Neural cell (in vitro differentiated cells): ENCODE results near the gene MTMR8.
"Not testable (repeated sequence)": the region's sequence is repeated elsewhere in the genome, so short reads cannot be mapped to it uniquely, and the experiment has no call there.

Experiments used
- RAD21 ChIP-seq: fragments of 450-650 bp; conservative IDR thresholded peaks from 2 replicates; pipeline ENCODE4 v1.6.1; 2014; ENCODE audit warnings: antibody characterized with exemption, mild to moderate bottlenecking, moderate library complexity
- REST ChIP-seq: IDR thresholded peaks from 2 replicates; pipeline ENCODE4 v1.6.1; 2012; ENCODE audit warnings: borderline replicate concordance
- TF ChIP-seq, protein P1 (sequence below): fragments of 450-650 bp; IDR thresholded peaks from 2 replicates; pipeline ENCODE4 v1.5.1; 2014; ENCODE audit warnings: antibody characterized with exemption, mild to moderate bottlenecking, moderate library complexity; ENCODE audit not compliant: poor library complexity, severe bottlenecking

DNA sequence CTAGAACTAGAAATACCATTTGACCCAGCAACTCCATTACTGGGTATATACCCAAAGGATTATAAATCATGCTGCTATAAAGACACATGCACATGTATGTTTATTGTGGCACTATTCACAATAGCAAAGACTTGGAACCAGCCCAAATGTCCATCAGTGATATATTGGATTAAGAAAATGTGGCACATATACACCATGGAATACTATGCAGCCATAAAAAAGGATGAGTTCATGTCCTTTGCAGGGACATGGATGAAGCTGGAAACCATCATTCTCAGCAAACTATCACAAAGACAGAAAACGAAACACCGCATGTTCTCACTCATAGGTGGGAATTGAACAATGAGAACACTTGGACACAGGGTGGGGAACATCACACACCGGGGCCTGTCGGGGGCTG is 14.5 kb upstream of the MTMR8 start:
- TF ChIP-seq RAD21, REST: not testable (repeated sequence)
- TF ChIP-seq, protein P1, sequence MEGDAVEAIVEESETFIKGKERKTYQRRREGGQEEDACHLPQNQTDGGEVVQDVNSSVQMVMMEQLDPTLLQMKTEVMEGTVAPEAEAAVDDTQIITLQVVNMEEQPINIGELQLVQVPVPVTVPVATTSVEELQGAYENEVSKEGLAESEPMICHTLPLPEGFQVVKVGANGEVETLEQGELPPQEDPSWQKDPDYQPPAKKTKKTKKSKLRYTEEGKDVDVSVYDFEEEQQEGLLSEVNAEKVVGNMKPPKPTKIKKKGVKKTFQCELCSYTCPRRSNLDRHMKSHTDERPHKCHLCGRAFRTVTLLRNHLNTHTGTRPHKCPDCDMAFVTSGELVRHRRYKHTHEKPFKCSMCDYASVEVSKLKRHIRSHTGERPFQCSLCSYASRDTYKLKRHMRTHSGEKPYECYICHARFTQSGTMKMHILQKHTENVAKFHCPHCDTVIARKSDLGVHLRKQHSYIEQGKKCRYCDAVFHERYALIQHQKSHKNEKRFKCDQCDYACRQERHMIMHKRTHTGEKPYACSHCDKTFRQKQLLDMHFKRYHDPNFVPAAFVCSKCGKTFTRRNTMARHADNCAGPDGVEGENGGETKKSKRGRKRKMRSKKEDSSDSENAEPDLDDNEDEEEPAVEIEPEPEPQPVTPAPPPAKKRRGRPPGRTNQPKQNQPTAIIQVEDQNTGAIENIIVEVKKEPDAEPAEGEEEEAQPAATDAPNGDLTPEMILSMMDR, result not testable (repeated sequence)
